A549 (cell line): ENCODE data around the gene RET. TPM values are rescaled to one million over a fixed set of nuclear protein-coding genes. Genes with fewer than 3 reads are reported as not detected.
A peak's percentile ranks its signal among the peaks of the same experiment; 100 is the strongest.

Experiments
- ATAC-seq, 2 experiments: fragments of 200-7000 bp in 1 of 2; fragments of >200 bp in 1 of 2; cut with Nextera tagmentation in 1 of 2; cut with Tn5 transposase in 1 of 2; 3 replicates each; pipeline versions ENCODE4 v1.8.0 to v1.9.1; 2018 to 2020; ENCODE audit warnings: mild to moderate bottlenecking in 1 of 2, moderate library complexity in 1 of 2
- CTCF ChIA-PET: fragments of 300-600 bp; sonication (Branson Sonifier 250); formaldehyde crosslinking; extraction: SDS; loops from one replicate; lab custom pipeline; 2021; ENCODE audit warnings: antibody characterized with exemption, inconsistent platforms; lab: Yijun Ruan, JAX
- POLR2A ChIA-PET: fragments of 350-600 bp; formaldehyde crosslinking; extraction: SDS; loops from one replicate; lab custom pipeline; 2021; ENCODE audit warnings: antibody characterized with exemption, inconsistent platforms; lab: Yijun Ruan, JAX
- DNase-seq, 2 experiments: peaks; one replicate each; pipeline versions ENCODE4 v3.0.0 to v3.0.0-alpha.2; 2011 to 2016; ENCODE audit warnings: low read depth in 1 of 2, low spot score in 1 of 2
- FAIRE-seq: peaks from 2 replicates; lab custom pipeline; 2011; peaks lifted over from hg19 to GRCh38; lab: Jason Lieb, UNC
- H3K27ac ChIP-seq, 2 experiments: fragments of >200 bp; sonication (Bioruptor Twin); formaldehyde crosslinking; 3 replicates each; pipeline ENCODE4 v1.5.1; 2016 to 2017
- H3K4me1 ChIP-seq: fragments of >200 bp; sonication (Bioruptor Twin); formaldehyde crosslinking; 3 replicates; pipeline ENCODE4 v1.6.1; 2016
- H3K4me2 ChIP-seq: fragments of >200 bp; sonication (Bioruptor Twin); formaldehyde crosslinking; 3 replicates; pipeline ENCODE4 v1.6.1; 2016
- H3K4me3 ChIP-seq: fragments of >200 bp; sonication (Bioruptor Twin); formaldehyde crosslinking; 3 replicates; pipeline ENCODE4 v1.5.1; 2016
- H3K9me3 ChIP-seq: fragments of >200 bp; sonication (Bioruptor Twin); formaldehyde crosslinking; 3 replicates; pipeline ENCODE4 v1.6.1; 2016
- CBX2 ChIP-seq: fragments of 200-600 bp; sonication (generic); IDR thresholded peaks from 2 replicates; pipeline ENCODE4 v1.6.1; 2016; ENCODE audit warnings: low read depth, mild to moderate bottlenecking, borderline replicate concordance
- CEBPB ChIP-seq, 2 experiments: fragments of >200 bp in 1 of 2; sonication (Bioruptor Twin) in 1 of 2; formaldehyde crosslinking in 1 of 2; IDR thresholded peaks; 2 replicates each; pipeline ENCODE4 v1.6.1; 2012 to 2016
- CHD4 ChIP-seq: fragments of 200-600 bp; sonication (generic); IDR thresholded peaks from 2 replicates; pipeline ENCODE4 v1.6.1; 2016; ENCODE audit warnings: antibody characterized with exemption, mild to moderate bottlenecking, borderline replicate concordance
- EHMT2 ChIP-seq: fragments of 200-600 bp; sonication (generic); IDR thresholded peaks from 2 replicates; pipeline ENCODE4 v1.6.1; 2016; ENCODE audit warnings: antibody characterized with exemption, low read depth, mild to moderate bottlenecking, moderate library complexity
- EP300 ChIP-seq, 2 experiments: fragments of >200 bp; sonication (Bioruptor Twin); formaldehyde crosslinking; IDR thresholded peaks; 2 replicates in 1 of 2; 3 replicates in 1 of 2; pipeline ENCODE4 v1.6.1; 2016 to 2017
- ESRRA ChIP-seq: fragments of 150-350 bp; IDR thresholded peaks from 2 replicates; pipeline ENCODE4 v1.6.1; 2014; ENCODE audit warnings: mild to moderate bottlenecking, low read length, borderline replicate concordance
- GATA3 ChIP-seq: IDR thresholded peaks from 2 replicates; pipeline ENCODE4 v1.6.1; 2012; ENCODE audit warnings: borderline replicate concordance
- HDAC2 ChIP-seq: fragments of 200-600 bp; sonication (generic); IDR thresholded peaks from 2 replicates; pipeline ENCODE4 v1.6.1; 2016
- HOXA7 ChIP-seq: fragments of 250-450 bp; sonication (Bioruptor Pico); IDR thresholded peaks from 2 replicates; pipeline ENCODE4 v1.5.0; 2020; ENCODE audit warnings: mild to moderate bottlenecking, moderate library complexity
- HOXB5 ChIP-seq: fragments of 250-450 bp; sonication (Bioruptor Pico); IDR thresholded peaks from 2 replicates; pipeline ENCODE4 v1.5.0; 2020; ENCODE audit warnings: mild to moderate bottlenecking, moderate library complexity
- MAZ ChIP-seq: fragments of 150-350 bp; IDR thresholded peaks from 2 replicates; pipeline ENCODE4 v1.6.1; 2014; ENCODE audit warnings: antibody characterized with exemption, low read depth, low read length, borderline replicate concordance
- PHF8 ChIP-seq: fragments of 200-600 bp; sonication (generic); IDR thresholded peaks from 2 replicates; pipeline ENCODE4 v1.6.1; 2016; ENCODE audit warnings: low read depth, mild to moderate bottlenecking, antibody characterized with exemption, moderate library complexity, borderline replicate concordance
- POLR2AphosphoS2 ChIP-seq: conservative IDR thresholded peaks from 2 replicates; pipeline ENCODE4 v1.6.1; 2012; ENCODE audit warnings: low read length, improper control_type of control experiment, inconsistent platforms
- RFX5 ChIP-seq: fragments of 450-650 bp; IDR thresholded peaks from 2 replicates; pipeline ENCODE4 v1.7.1; 2014; ENCODE audit warnings: antibody characterized with exemption, mild to moderate bottlenecking, moderate library complexity
- RNF2 ChIP-seq: fragments of 200-600 bp; sonication (generic); IDR thresholded peaks from 2 replicates; pipeline ENCODE4 v1.6.1; 2016; ENCODE audit warnings: low read depth, mild to moderate bottlenecking, antibody characterized with exemption, moderate library complexity, borderline replicate concordance
- TP53 ChIP-seq: fragments of 250-450 bp; sonication (Bioruptor Pico); IDR thresholded peaks from 2 replicates; pipeline ENCODE4 v1.5.0; 2021; ENCODE audit warnings: mild to moderate bottlenecking, moderate library complexity
- WGBS: methylation state at CpG from one replicate; pipeline ENCODE4 v1.1.6; 2017; ENCODE audit errors: missing lambda C conversion rate; 5-methylcytosine and 5-hydroxymethylcytosine counted together
- polyA plus RNA-seq, 4 experiments: library from polyadenylated mRNA; depleted of rRNA in 3 of 4; stranded (reverse); fragments of >200 nt; fragmentation: RNase III in 1 of 4; extraction: RNeasy Plus Mini Kit Qiagen cat#74134 plus additional on column Dnase treatment in 1 of 4; gene quantifications; 2 replicates in 3 of 4; 3 replicates in 1 of 4; pipeline ENCODE4 v1.2.3, GENCODE V29; 2011 to 2017
- TF ChIP-seq, protein P1 (sequence below): fragments of 200-600 bp; sonication (generic); IDR thresholded peaks from 2 replicates; pipeline ENCODE4 v1.6.1; 2016; ENCODE audit warnings: antibody characterized with exemption, mild to moderate bottlenecking, moderate library complexity
- TF ChIP-seq, protein P2 (sequence below): fragments of >200 bp; sonication (Bioruptor Twin); formaldehyde crosslinking; IDR thresholded peaks from 3 replicates; pipeline ENCODE4 v1.5.1; 2016
- TF ChIP-seq, protein P3 (sequence below): fragments of >200 bp; sonication (Bioruptor Twin); formaldehyde crosslinking; IDR thresholded peaks from 2 replicates; pipeline ENCODE4 v1.6.1; 2016

Gene RET
- polyA plus RNA-seq, 2 of the 4 experiments (the other 2 are of a cell fraction), result 0.08 to 0.41 TPM

DNA sequence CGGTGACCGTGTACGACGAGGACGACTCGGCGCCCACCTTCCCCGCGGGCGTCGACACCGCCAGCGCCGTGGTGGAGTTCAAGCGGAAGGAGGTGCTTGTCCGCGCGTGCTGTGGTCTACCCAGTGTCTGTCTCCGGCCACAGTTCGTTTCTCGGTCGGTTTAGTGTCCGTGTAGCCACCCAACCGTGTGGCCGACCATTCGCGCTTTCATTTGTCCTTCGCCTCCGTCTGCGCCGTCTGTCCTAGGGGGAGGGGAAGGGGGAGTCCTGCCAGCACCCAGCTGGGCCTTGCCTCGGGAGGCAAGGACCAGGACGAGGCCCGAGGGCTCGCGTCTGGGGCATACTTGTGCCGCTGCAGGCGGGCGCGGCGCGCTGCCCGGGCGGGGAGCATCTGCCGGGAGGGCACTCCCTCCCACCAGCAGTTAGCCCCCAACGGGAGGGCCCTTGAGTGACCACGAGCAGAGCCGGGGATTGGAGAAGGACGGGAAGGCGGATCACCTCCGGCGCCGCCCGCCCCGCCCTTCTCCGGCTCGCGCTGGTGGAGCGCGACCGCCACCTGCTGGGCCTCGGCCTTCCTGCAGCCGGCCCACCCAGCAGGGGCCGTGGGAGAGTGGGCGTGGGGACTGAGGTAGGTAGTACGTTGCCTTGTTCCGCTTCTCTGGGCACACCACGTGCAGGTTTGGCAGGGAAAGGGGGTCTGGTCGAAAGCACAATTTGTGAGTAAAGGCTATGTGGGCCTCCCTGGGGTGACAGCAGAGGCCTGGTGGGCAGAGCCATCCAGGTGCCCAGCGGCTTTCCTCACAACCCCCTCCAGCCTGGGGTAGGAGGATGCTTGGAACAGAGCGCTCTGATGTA, 28.5 kb downstream of the RET start (continued):
- TF ChIP-seq, protein P1, sequence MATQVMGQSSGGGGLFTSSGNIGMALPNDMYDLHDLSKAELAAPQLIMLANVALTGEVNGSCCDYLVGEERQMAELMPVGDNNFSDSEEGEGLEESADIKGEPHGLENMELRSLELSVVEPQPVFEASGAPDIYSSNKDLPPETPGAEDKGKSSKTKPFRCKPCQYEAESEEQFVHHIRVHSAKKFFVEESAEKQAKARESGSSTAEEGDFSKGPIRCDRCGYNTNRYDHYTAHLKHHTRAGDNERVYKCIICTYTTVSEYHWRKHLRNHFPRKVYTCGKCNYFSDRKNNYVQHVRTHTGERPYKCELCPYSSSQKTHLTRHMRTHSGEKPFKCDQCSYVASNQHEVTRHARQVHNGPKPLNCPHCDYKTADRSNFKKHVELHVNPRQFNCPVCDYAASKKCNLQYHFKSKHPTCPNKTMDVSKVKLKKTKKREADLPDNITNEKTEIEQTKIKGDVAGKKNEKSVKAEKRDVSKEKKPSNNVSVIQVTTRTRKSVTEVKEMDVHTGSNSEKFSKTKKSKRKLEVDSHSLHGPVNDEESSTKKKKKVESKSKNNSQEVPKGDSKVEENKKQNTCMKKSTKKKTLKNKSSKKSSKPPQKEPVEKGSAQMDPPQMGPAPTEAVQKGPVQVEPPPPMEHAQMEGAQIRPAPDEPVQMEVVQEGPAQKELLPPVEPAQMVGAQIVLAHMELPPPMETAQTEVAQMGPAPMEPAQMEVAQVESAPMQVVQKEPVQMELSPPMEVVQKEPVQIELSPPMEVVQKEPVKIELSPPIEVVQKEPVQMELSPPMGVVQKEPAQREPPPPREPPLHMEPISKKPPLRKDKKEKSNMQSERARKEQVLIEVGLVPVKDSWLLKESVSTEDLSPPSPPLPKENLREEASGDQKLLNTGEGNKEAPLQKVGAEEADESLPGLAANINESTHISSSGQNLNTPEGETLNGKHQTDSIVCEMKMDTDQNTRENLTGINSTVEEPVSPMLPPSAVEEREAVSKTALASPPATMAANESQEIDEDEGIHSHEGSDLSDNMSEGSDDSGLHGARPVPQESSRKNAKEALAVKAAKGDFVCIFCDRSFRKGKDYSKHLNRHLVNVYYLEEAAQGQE, result no peak
- TF ChIP-seq, protein P2, sequence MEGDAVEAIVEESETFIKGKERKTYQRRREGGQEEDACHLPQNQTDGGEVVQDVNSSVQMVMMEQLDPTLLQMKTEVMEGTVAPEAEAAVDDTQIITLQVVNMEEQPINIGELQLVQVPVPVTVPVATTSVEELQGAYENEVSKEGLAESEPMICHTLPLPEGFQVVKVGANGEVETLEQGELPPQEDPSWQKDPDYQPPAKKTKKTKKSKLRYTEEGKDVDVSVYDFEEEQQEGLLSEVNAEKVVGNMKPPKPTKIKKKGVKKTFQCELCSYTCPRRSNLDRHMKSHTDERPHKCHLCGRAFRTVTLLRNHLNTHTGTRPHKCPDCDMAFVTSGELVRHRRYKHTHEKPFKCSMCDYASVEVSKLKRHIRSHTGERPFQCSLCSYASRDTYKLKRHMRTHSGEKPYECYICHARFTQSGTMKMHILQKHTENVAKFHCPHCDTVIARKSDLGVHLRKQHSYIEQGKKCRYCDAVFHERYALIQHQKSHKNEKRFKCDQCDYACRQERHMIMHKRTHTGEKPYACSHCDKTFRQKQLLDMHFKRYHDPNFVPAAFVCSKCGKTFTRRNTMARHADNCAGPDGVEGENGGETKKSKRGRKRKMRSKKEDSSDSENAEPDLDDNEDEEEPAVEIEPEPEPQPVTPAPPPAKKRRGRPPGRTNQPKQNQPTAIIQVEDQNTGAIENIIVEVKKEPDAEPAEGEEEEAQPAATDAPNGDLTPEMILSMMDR, result peak; percentile 97

DNA sequence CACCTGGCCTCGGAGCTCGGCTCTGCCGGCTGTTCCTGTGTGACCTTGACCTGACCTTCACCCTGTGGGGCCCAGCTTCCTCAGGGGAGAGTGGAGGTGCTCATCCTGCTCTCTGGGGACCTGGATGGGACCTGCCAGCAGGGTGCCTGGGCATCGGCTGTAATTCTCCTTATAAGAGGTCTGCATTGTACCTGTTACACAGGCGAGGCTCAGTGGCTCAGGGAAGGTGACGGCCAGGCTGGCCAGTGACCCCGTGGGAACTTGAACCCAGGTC, 29.0 kb downstream of the RET start:
- no peak for TF ChIP-seq CBX2
- no peak for TF ChIP-seq POLR2AphosphoS2
- TF ChIP-seq, protein P2, result no peak
- peak; percentile 30; the same call in 1 of the 2 replicates for TF ChIP-seq ESRRA
- no peak for TF ChIP-seq MAZ
- TF ChIP-seq HOXA7 (CRISPR knock-in tag), result no peak
- TF ChIP-seq PHF8, result no peak
- TF ChIP-seq EHMT2, result no peak
- Histone ChIP-seq H3K4me2 (peak overlapping the region; percentile 99), H3K27ac (0 out of 6 replicates have a peak overlapping the region, but pooled peaks of 1 of the 2 experiments have one; percentile 43), H3K9me3 (no peaks in the 10 kb centered on the region), H3K4me3 (no peak overlapping the region), H3K4me1 (no peaks in the 10 kb centered on the region)
- no peak for DNase-seq
- no peak for FAIRE-seq
- ATAC-seq, result peak in 1 of 2 experiments; percentile 2; a peak in 1 of 6 replicates
- ChIA-PET CTCF (interaction anchor here (0.6 to 3.5 kb wide), 7 partner anchors 12 to 349 kb away, joined by 3 to 38 read pairs (median 6); no protein-coding TSS in a partner anchor), POLR2A (no interaction called here)
- 23% methylated on average over 6 of the region's 7 CpGs for whole genome bisulfite sequencing

DNA sequence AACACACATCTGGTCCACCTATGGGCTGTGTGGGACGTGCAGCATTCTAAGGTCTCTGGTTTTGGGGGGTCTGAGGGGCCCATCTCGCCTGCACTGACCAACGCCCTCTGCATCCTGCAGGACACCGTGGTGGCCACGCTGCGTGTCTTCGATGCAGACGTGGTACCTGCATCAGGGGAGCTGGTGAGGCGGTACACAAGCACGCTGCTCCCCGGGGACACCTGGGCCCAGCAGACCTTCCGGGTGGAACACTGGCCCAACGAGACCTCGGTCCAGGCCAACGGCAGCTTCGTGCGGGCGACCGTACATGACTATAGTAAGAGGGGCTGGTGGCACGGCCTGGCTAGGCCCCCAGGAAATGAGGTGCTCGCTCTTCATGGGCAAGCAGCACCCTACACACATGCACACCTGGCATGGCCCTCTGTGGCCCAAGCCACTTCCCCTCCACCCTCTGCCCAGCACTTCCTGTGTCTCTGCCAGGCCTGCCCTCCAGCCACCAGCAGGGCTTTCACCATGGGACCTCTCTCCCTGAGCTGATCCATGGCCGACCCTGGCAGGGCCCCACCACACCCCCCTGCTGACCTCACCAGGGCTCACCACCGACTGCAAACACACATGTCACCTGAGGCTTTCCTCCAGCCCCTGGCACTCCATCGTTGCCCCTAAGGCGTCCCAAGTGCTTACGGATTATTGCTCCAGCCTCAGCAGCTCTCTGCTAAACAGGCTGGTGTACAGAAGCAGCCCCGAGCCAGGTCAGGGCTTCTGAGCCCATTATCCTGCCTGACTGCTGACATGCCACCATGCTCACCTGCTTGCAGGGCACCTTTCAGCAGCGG, 29.6 kb downstream of the RET start:
- no peak for ATAC-seq
- H3K4me2 ChIP-seq, result no peak overlapping the region
- no peak for FAIRE-seq
- TF ChIP-seq, protein P2, result no peak
- TF ChIP-seq GATA3 (no peak), HOXA7 (CRISPR knock-in tag) (no peak), CEBPB (IDR thresholded peaks at IDR 0.05) (no peak), CHD4 (no peak), RNF2 (no peak), EHMT2 (no peak), RFX5 (no peak), MAZ (no peak), HOXB5 (no peak), HDAC2 (no peak), CBX2 (no peak), TP53 (CRISPR knock-in tag) (no peak), EP300 (IDR thresholded peaks at IDR 0.05) (no peak)
- TF ChIP-seq, protein P3, sequence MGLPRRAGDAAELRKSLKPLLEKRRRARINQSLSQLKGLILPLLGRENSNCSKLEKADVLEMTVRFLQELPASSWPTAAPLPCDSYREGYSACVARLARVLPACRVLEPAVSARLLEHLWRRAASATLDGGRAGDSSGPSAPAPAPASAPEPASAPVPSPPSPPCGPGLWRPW, result no peak

More for the DNA sequence above, 29.6 kb downstream of the RET start:
- H3K27ac ChIP-seq, result no peak overlapping the region
- ChIA-PET POLR2A (no interaction called here), CTCF (interaction anchor here (0.7 to 3.5 kb wide), 7 partner anchors 12 to 411 kb away, joined by 3 to 38 read pairs (median 6); no protein-coding TSS in a partner anchor)
- 58% methylated on average over 13 of the region's 28 CpGs for WGBS
- H3K4me3 ChIP-seq, result no peak overlapping the region
- H3K9me3 ChIP-seq, result no peaks in the 10 kb centered on the region
- no peak for DNase-seq
- no peaks in the 10 kb centered on the region for H3K4me1 ChIP-seq
